Renal cortical epithelial cell (primary cell): ENCODE measurements around the gene MPC2. TPM values are rescaled to one million over a fixed set of nuclear protein-coding genes. Genes with fewer than 3 reads are reported as not detected.

Experiments
- DNase-seq: peaks from one replicate; pipeline ENCODE4 v3.0.0-alpha.2; 2011; ENCODE audit warnings: low read depth
- total RNA-seq: library from RNA; depleted of rRNA; stranded (reverse); fragments of >200 nt; gene quantifications from 2 replicates; pipeline ENCODE4 v1.2.3, GENCODE V29; 2014

The MPC2 gene
- 39.0 and 70.0 TPM in 2 replicates for total RNA-seq

- peak; percentile 68 for DNase-seq
Observed at GRCh38 chr1:167936930-167937708, at the start of gene MPC2. MPC2 (minus strand) TSS chr1:167937072; CDS start chr1:167935841, 1,231 bp downstream.

- no peak for DNase-seq
Observed at GRCh38 chr1:167984886-167985489, 48.1 kb upstream of the MPC2 start.

DNA sequence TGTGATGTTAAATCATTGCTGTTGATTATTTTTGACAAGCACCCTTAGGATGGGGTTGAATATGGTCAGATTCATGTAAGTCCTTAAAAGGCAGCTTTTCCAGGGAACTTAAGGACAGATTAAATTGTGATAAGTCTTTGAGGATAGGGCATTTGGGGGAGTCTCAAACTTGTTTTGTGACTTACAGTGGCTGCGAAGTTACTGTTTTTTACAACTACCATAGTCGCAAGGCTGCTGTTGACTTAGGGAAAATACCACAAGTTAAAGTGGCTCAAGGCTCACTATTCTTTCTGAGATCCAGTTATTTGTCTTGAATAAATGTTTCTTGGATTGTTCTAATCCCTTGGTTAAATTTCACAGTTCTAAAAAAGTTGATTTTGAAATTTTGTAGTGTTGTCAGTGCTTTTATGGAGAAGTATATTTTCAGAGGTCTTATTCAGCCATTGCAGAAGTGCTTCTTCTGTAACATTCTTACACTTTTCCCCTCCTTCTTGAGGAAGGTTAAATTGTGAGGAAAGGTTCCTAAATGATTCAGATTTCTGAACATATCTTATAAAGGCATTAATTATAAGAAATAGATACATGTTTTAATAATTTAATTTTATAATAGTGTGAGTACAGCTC, 47.0 kb upstream of the MPC2 start:
- DNase-seq, result no peak

- DNase-seq, result no peak
Observed at GRCh38 chr1:167981933-167982332, 45.1 kb upstream of the MPC2 start.

GRCh38 chr1:167977245-167977644, 40.4 kb upstream of the MPC2 start:
- DNase-seq, result no peak

GRCh38 chr1:167974698-167975097, 37.8 kb upstream of the MPC2 start:
- no peak for DNase-seq

- no peak for DNase-seq
Observed at GRCh38 chr1:167973832-167974231, 37.0 kb upstream of the MPC2 start.

DNA sequence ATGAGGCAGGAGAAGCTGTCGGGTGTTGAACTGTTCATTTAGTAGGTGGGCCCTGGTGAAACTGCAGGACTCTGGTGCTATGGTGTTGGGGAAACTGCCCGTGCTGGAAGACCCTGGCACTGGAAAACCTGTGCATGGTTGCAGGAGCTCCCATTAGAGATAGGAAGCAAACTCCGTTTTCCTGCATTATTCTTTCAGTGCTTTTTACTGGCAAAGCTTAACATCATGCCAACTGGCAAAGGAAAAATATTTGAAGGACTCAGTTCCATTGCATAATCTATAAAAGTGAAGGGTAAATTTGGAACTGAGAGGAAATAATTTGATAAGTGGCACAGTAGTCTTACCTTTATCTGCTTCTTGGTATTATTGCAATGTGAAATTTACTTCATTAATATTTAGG, 31.7 kb upstream of the MPC2 start:
- no peak for DNase-seq

DNA sequence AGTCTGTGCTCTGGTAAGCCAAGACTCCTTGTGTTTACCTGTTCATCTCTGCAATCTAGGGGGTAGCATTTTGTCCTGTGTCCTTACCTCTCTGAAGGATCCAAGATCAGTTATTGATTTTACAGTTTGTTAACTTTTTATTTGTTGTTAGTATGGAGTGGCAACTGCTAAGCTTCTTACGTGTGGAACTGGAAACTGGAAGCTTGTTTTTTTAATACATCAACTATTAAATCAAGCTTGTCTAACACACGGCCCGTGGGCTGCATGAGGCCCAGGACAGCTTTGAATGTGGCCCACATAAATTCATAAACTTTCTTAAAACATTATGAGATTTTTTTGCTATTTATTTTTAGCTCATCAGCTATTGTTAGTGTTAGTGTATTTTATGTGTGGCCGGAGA, 29.2 kb upstream of the MPC2 start:
- peak; percentile 49 for DNase-seq

DNA sequence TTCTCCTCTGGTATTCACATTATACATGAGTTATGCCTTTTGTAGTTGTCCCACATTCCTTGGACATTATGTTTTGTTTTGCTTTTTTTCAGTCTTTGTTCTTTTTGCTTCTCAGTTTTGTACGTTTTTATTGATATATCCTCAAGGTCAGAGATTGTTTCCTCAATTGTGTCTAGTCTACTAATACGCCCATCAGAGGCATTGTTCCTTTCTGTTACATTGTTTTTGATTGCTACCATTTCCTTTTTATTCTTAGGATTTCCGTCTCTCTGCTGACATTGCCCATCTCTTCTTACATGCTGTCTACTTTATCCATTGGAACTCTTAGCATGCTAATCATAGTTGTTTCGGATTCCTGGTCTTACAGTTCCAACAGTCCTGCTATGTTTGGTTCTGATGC, 27.8 kb upstream of the MPC2 start:
- DNase-seq, result no peak

DNA sequence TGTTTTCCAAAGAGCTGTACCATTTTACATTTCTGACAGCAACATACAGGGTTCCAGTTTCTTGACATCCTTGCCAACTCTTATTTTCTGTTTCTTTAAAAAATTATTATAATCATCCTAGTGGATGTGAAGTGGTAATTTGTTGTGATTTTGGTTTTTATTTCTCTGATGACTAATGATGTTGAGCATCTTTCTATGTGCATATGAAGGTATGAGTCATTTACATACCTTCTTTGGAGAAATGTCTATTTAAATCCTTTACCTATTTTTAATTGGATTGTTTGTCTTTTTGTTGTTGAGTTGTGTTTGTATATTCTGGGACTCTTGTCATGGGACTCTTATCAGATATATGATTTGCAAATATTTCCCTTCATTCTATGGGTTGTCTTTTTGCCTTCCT, 20.8 kb upstream of the MPC2 start:
- DNase-seq, result no peak

GRCh38 chr1:167955915-167956314, 19.0 kb upstream of the MPC2 start:
- DNase-seq, result no peak

DNA sequence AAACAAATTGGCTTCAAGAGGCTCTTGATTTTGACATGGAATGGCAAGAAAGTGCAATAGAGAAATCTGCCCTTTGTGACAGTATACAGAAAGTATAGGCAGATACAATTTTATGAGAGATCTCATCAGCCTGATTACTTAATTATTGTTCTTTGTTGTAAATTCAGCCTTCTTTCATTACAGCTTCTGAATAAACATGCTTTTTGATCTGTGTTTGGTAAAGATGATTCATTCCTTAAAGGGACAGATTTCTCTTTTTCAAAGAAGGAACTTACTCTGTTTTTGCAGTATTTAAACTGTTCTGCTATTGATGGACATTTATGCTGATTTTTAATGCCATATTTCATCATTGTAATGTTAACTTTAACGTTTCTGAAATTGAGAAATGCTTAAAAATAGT, 13.7 kb upstream of the MPC2 start:
- DNase-seq, result no peak

GRCh38 chr1:167949785-167950184, 12.9 kb upstream of the MPC2 start:
- no peak for DNase-seq

GRCh38 chr1:167947733-167948132, 10.9 kb upstream of the MPC2 start:
- DNase-seq, result no peak

- DNase-seq, result no peak
Observed at GRCh38 chr1:167943541-167943940, 6.7 kb upstream of the MPC2 start.

DNA sequence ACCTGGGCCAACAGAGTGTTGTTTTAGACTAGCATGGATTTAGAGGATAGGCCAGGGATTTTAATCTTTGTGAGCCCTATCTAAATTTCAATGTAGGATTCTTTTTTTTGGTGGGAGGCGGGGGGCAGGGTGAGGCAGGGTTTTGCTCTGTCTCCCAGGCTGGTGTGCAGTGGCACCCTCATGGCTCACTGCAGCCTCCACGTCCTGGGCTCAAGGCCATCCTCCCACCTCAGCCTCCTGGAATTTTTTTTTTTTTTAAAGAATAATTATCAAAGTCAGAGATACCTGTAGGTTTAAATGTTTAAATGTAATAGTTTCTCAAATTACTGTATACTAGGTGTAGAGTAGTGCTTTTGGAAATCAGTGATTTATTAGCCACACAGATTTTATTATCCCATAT, 3.4 kb upstream of the MPC2 start:
- DNase-seq, result no peak

DNA sequence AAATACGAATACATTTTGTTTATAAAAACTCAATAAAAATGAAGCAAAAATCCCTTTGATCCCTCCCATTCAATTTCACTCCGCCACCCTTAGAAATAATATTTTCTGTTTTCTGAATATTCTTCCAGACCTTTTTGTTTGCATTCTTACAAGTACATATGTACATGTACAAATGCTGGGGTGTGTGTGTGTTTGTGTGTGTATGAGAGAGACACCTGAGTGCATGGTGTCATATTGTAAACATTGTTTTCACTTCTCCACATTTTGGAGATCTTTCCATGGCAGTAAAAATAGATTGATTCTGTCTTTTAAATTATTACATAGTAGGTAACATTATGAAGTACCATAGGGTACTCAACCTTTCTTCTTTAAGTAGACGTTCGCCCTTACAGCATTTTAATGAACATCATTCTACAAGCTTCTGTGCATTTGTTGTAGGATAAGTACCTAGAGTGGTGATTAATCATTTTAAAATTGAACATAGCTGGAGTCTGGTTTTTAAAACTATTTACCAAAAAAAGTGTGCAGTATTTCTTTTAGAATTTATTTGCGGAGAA, 1.3 kb upstream of the MPC2 start:
- no peak for DNase-seq

DNA sequence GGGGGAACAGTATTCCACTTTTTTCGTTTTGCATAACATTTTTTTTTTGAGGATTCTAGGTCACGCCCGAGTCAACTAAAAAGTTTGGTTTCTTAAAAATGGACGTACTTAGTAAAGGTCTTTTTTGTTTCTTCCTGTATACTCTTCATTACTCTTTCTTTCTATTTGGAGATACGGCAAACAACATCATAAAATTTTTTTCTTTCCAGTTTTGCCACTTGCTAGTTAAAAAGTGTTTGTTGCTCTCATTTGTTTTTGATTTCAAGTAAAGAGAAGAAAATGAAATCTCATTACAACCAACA, 788 bp upstream of the MPC2 start:
- DNase-seq, result no peak

GRCh38 chr1:167936068-167936929, 573 bp downstream of the MPC2 start, which contains the start of gene DCAF6:
DCAF6 (plus strand) TSS chr1:167936683; CDS start chr1:167936912, 229 bp downstream.
- DNase-seq, result peak; percentile 98

GRCh38 chr1:167935216-167936067, 1.4 kb downstream of the MPC2 start:
- peak; percentile 52 for DNase-seq
